Superior temporal gyrus (tissue), 1 donor: ENCODE data around the gene RAP1GAP.

Source experiments
- DNase-seq: peaks from one replicate; pipeline ENCODE4 v3.0.0-alpha.2; 2016; ENCODE audit errors: extremely low spot score

RAP1GAP gene

DNA sequence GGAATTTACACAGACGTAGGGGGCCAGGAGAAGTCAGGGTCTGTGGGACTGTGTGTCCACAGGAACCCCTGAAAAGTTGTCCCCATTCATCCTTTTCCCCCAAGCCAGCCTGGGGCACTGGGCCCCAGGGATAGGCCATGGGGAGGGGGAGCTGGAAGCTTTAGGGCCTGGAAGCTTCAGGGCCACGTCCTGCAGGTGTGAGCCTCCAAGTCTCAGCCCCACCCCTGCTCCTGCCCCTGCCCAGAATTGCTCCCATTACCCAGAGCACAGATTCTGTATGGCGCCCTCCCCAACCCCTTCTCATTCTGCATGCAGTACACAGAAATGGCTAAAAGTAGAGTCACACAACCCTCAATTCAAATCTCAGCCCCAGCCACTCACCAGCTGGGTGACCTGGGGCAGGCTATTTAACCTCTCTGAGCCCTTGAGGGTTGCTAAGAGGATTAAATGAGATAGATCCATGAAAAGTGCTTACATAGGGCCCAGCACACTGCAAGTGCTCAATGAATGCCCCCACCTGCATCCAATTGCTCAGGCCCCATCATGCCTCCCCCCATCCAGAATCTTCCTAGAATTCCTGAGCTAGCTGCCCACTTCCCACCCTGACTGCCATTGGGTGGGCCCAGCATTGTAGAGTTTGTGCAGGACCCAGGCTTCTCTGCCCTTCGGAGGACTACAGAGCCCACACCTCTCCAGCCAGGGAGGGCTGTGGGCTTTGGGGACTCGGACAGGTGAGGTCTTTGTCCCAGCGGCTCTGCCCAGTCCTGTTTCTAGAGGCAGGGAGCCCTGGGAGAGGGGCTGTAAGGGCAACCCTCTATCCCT lies 6.5 kb downstream of the RAP1GAP start:
- no peak for DNase-seq

DNA sequence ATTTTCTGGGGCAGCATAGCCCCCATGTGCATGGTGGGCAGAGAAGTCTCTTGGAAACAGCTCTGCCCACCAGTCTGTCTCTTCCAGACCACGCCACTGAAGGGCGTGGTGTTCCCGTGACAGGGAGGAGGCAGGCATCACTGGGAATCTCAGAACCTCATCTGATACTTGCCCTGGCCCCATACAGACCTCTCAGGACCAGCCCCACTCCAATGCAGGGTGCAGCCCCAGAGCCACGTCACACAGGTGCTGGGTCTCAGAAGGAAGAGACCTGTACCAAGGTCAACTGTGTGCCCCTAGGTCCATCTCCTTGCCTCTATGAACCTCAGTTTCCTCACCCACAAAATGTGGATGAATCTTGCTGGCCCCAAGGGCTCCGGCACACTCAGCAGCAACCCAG lies 7.3 kb downstream of the RAP1GAP start:
- no peak for DNase-seq

DNA sequence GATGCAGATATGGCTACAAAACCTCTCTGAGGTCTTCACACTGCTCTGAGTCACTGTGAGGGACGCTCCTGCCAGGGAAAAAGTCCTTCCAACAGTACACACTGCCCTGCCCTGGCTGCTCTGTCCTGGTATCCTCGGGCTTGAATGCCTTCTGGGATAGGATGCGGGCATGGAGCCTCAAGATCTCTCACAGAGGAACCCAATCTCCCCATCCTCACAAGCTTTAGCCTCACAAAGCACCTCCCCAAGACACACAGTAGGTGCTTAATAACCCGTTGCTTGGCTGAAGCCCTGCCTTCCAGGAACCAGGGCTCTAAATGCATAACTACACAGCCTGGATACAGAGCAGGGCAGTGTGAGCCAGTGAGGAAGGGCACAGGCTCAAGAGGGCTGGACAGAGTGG lies 9.2 kb downstream of the RAP1GAP start:
- no peak for DNase-seq

DNA sequence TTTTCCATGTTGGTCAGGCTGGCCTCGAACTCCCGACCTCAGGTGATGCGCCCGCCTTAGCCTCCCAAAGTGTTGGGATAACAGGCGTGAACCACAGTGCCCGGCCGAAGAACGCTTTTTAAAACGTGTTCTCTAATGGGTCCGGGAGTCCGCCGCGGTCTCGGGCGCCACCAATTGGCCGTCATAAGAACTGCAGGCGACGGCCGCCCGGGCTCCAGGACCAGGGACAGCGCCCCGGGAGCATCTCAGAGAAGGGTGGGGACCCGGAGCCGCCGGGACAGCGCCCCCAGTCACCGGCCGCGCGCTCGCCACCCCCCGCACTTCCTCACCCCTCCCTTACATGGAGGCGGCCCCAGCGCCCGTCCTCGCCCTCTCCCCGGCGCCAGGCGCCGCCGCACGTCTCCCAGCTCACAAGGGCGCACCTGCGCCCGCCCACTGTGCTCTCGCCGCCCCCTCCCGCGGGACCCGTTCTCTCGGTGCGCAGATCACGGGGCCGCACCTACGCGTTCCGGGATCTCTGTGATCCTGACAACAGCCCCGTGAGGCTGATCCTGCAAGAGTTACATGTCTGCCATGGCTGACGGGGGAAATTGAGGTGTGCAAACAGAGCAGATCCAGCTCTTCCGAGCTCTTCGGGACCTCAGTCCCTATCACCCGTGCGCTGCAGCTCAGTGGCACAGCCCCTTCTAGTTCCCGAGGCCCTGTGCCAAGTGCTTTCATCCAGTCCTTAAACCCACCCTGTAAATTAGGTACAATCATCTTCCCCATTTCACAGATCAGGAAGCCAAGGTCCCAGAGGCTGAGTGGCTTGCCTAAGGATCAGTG lies 9.8 kb downstream of the RAP1GAP start:
- DNase-seq, result peak; percentile 86

DNA sequence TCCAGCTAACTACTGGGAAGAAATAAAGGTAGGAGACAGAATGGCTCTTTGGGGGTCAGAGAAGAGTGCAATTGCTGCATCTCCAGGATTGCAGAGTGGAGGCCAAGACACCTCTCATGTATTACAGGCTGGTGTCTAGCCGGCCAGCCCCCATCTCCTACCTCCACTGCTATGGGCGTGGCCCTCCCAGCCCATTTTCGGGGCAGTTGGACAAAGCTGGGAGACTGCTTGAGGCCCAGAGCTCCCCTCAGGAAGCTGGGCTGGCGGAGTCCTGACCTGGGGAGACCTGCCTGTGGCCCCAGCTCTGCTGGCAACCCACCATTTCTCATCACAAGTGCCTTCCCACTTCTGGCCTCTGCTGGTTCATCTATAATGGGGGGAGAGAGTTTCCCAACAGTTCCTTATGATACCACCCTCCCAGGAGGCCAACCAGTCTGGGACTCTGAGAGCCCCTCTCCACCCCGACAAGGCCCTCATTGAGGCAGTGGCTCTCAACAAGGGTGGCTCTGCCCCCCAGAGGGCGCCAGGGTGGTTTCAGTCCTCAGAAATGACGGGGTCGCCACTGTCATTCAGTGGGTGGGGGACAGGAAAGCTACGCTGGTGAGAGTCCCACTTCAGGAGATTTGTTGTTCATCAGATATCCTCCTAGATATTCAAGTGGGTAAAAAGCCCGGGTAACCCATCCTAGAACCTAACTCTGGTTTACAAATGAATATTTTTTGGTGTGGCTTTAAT lies 11.5 kb downstream of the RAP1GAP start:
- no peak for DNase-seq

DNA sequence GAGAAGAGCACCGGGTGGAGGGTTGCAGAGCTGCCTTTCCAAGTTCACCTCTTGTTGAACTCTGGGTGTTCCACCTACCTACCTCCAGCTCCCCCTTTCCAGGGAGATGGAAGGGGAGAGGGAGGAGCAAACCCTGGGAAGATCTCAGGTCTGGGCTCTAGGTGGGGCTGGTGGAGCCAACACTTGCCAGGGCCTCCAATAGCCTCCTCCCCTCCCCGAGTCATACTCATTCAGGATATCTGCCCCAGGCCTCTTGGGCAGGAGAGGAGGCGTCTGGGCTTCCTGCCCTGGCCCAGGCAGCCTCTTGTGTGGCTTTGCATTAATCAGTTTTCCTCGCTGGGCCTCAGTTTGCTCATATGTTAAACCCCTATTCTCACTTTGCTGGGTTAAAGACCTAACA lies 13.4 kb downstream of the RAP1GAP start:
- DNase-seq, result no peak

DNA sequence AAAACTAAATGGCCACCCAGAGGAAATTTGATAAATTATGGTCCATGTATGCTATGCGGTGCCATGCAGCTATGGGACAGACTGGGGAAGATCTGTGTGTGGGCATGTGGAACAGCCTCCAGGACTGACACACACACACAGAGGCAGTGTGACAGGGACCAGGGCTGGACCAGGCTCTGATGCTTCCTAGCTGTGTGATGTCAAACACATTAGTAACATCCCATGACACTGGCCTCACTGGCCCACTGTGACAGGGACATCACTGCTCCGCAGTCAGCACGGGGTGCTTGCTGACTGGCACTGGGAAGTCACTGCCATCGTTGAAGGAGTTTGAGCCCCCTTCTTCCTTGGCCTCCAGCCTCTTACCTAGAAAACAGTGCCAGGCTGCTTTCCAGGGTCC lies 13.9 kb downstream of the RAP1GAP start:
- DNase-seq, result peak; percentile 64

DNA sequence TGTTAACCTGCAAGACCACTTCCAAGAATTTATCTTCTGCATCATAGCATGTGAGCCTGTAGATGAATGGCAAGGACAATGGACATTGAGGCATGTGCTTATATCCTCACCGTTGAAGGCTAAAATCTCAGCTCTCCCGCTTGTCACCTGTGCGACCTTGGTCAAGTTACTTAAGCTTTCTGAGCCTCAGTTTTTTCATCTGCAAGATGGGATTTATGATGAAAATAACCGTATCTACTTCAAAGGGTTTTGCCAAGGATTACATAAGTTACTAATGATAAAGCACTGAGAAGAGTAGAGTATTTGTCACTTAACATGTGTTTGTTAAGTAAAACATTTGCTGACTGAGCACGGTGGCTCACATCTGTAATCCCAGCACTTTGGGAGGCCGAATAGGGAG lies 14.9 kb downstream of the RAP1GAP start:
- no peak for DNase-seq

DNA sequence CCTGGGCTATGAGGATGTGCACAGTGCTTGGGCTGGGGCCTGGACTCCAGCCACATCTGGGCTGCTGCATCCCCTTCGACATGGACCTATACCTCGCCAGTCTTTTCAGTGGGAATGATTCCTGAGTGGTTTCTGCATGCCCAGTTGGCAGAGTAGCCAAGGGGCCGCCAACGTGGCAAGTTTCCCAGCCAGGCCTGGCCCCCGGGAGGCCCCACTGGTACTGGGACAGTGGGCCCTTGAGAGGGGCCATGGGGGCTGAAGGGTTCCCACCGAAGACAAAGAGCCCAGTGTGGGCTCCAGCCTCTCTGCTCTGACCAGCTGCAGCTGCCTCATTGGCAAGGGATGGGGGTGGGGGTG lies 15.4 kb downstream of the RAP1GAP start:
- peak; percentile 91 for DNase-seq

DNA sequence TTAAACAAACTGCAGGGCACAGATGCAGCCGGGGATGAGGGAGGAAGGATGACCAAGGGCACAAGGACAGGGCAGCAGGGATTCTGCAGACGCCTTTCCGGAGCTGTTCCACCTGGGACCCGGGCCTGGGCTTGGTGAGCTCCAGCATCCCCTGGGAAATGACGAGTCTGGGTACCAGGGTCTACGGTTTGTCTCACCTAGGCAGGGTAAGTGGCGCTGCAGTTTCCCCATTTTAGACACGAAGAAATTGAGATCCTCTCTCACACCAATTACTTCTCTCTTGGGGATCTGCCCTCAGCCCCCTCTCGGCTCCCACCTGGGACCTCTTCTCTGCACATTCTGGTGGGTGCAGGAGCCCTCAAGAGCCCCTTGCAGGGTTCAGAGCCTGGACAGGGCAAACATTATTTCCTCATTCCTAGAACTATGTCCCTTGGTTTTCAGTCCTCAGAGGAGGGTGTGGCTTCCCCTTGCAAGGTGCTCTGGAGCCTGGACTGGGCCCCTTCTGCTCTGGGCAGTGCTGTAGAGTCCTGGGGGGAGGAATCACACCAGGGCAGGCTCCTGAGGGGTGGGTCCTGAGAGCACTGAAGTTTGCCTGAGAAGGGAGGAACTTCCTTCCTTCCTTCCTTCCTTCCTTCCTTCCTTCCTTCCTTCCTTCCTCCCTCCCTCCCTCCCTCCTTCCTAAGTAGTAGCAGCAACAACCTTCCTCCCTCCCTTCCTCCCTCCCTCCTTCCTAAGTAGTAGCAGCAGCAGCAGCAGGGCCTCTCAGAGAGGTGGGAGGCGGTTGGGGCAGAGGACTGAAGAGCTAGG lies 16.0 kb downstream of the RAP1GAP start:
- no peak for DNase-seq

DNA sequence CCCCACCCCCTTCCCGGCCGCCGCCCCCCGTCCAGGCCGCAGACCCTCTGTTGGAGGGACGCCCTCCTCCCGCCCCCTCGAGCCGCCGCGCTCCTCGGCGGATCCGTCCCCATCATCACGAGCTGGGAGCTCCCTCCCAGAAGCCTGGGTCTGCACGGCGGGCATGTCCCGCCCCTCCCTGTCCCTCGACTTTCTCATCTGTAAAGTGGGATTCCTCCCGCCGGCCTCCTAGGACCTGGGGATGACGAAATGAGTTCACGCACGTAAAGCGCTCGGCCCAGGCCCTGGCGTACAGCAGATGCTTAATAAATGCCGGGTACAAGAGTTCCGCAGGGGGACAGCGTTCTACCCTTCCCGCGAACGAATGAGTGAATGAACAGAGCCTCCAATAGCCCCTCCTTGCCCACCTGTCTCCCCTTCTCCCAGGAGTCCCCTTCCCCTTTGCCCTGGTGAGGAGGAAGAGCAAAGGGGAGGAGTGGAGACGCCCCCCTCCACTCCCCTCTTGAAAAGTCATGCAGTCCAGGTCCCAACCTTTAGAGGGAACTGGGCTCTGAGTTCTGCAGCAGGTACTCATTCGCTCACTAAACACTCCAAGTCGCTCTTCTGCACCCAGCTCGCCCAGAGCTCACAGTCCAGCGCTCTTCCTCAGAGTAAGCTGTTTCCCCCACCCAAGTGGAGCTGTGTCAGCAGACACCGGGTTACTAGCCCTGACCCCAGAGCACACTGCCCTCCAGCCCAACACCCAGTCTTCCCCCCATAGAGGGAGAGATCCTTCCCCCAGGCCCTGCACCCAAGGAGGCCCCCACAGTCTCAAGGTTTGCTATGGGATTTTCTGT lies 16.8 kb downstream of the RAP1GAP start:
- no peak for DNase-seq

DNA sequence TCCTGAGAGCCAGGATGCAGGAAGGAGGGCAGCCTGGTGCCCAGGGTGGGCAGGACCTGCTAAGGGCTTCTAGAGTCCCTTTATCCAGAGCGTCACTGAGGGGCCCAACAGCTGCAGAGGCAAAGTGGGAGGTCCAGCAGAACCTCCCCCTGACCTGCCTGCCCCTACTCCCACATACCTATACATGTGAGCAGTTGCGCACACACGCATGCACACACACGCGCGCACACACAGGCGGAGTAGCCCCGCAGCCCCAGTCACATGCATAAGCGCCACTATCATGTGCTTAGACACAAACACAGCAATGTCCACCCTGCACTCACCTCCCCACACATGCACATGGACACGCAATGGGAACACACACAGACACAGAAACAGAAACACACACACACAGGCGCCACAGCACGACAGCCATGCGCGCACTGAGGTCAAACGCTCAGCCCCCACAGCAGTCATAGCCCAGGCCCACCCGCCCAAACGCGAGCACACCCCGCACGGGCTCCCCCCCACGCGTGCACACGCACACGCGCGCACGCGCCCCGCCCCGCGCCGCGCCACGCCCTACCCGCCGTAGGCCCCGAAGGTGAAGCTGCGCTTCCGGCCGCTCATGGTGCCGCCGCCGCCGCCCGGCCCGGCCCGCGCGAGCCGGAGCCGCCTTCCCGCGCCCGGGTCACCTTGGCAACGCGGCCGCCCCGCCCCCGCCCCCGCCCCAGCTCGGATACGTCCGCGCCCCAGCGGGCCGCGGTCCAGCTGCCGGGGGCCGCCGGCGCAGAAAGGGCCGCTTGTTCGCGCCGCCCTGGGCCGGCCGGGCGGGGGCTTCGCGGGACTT lies 17.7 kb downstream of the RAP1GAP start:
- peak; percentile 61 for DNase-seq

DNA sequence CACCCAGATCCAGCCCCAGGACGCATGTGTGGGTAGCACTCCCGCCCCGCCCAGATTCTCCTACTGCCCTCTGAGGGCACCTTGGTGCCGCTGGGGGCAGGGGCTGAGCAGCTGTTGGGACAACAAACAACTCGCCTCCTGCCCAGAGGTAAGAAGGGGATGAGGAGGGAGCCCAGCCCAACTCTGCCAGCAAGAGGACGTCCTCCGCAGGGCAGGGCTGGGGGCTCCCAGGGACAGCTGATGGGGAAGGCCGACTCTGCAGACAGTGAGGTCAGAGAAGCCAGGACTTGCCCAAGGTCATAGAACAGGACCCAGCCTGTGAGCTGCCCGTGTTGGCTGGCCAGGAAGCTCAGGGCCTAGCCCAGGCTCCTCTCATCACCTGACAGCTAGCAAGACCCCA lies 18.8 kb downstream of the RAP1GAP start:
- DNase-seq, result no peak

DNA sequence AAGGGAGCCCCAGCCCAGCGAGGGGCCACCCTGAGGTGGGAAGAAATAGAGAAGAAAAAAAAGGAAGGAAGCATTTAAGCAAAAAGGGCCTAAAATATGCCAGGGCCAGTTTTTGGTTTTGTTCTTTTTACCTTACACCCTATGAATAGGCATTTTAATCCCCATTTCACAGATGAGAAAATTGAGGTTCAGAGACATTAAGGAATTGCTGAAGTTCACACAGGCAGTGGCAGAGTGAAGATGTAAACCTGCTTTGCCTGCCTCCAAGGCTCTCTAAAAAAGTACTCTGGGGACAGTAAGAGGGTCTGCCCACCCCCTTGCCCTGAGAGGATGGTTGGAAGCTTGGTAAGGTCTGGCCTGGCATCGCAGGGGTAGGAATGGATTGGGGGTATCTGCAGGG lies 19.8 kb downstream of the RAP1GAP start:
- DNase-seq, result no peak

DNA sequence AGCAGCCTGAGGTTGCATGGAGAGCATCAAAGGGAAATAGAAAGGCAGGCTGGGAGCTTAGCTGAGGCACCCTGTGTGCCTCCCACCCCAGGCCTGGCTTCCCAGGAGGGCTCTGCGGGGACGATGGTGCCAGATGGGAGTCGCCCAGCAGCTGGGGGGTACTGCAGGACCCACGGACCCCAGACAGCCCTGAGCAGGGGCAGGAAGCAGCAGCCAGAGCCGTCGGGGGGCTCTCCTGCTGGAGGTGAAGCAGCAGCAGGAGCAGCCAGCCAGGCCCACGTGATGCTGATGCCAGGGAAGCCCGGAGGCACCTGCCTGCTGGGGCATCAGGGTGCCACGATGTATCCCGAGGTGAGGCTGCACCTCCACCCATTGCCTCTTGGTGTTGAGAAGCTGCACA lies 20.4 kb downstream of the RAP1GAP start:
- no peak for DNase-seq

DNA sequence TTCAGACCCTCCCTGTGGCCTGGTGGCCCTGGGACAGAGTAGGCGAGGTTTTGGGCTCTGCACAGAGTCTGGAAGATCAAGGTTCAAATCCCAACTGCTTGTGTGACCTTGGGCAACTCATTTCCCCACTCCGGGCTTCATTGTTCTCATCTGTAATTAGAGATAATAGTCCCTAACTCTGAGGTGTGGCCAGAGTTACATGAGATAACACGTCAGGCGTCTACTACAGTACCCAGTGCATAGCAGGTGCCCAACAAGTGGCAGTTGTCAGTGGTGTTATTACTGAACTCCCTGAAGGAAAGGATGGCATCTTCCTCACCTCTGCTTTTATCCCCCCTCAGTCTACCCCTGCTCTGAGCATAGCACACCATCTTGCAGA lies 20.8 kb downstream of the RAP1GAP start:
- DNase-seq, result no peak

DNA sequence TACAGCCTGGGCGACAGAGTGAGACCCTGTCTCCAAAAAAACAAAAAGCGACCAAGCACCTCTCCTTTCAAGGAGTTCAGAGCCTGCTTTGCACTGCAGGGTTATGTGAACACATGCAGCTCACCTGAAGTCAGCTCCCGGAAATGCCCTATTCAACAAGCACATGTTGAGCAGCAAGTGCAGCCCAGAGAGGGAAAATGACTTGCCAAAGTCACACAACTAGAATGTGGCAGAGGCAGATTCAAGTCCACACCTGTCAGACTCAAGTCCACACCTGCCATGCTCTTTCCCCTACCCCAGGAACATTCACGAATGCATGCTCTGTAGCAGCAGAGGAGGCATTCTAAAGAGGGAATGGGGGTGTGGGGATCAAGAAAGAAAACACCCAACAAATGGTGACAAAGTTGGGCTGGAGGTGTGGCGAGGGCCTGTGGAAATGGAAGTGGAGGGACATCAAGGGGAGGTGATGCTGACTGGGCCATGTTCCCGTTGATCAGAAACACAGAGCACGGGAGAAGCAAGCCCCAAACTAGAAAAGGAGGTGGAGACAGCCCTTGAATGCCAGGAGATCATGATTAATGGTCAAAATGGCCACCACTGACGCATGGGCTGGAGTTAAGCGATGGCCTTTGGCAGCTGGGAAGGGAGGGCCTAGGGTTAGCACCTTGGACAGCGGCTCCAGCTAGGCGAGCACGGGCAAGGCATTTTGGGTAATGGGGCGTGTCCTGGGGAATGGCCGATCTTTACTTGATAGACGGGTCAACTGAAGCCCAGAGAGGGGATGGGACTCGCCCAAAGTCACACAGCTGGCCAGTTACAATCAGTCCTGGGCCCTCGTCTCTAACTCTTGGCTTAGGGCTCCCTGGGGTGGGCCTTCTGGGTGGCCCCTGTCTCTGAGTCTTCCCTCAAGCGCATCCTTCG lies 21.5 kb downstream of the RAP1GAP start:
- DNase-seq, result no peak

DNA sequence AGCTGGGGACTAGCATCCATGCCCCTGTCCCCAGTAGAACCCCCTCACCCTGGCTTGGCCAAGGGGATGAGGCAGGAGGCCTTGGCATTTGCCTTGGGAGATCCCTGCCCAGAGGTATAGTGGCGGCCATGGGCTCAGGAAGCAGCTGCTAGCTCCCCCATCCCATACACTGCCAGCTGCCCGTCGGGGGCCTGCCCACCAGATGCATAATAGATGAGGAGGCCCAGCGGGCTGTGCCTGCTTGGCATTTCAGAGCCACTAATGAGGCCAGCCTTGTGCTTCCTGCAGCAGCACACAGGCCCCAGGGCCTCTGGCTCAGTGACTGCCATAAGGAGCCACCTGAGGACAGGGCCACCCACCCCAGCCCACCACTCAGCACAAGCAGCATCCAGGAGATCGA lies 23.6 kb downstream of the RAP1GAP start:
- DNase-seq, result no peak

DNA sequence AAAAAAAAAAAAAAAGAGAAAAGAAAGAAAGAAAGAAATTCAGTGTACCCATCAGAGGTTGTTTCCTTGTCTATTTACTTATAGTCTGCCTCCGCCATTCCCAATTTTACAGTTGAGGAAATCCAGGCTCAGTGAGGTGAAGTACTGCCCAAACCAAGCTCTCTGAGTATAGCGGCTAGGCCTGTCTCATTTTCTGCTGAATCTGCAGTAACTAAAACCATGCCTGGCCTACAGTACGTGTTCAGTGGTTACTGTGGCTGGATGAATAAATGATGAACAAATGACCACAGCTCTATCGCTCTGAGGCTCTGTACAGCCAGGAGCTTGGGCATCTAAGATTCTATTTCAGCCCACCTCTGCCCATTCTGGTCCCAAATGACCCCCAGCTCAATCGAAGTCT lies 24.3 kb downstream of the RAP1GAP start:
- DNase-seq, result no peak
